ENCODE data around the gene SND1.

The SND1 gene

GRCh38 chr7:127911968-127912511 is 260.0 kb downstream of the SND1 start:
- no peak for DNase-seq

GRCh38 chr7:127912901-127913300 is 260.9 kb downstream of the SND1 start:
- no peak for DNase-seq

GRCh38 chr7:127913686-127914085 is 261.7 kb downstream of the SND1 start:
- DNase-seq, result no peak

GRCh38 chr7:127914693-127915092 is 262.7 kb downstream of the SND1 start:
- no peak for DNase-seq

GRCh38 chr7:127916735-127917134 is 264.7 kb downstream of the SND1 start:
- DNase-seq, result no peak

- DNase-seq, result no peak
Measured at GRCh38 chr7:127918130-127918529, 266.1 kb downstream of the SND1 start.

- no peak for DNase-seq
Measured at GRCh38 chr7:127920787-127921438, 268.9 kb downstream of the SND1 start.

- no peak for DNase-seq
Measured at GRCh38 chr7:127922656-127923055, 270.7 kb downstream of the SND1 start.

GRCh38 chr7:127924874-127925273 is 272.9 kb downstream of the SND1 start:
- no peak for DNase-seq

- no peak for DNase-seq
Measured at GRCh38 chr7:127927348-127927696, 275.3 kb downstream of the SND1 start.

GRCh38 chr7:127928222-127928621 is 276.2 kb downstream of the SND1 start:
- DNase-seq, result no peak

- DNase-seq, result no peak
Measured at GRCh38 chr7:127928852-127929251, 276.9 kb downstream of the SND1 start.

- DNase-seq, result no peak
Measured at GRCh38 chr7:127930341-127931328, 278.6 kb downstream of the SND1 start.

GRCh38 chr7:127932076-127932475 is 280.1 kb downstream of the SND1 start:
- no peak for DNase-seq

GRCh38 chr7:127932496-127932895 is 280.5 kb downstream of the SND1 start:
- no peak for DNase-seq

- no peak for DNase-seq
Measured at GRCh38 chr7:127933146-127933545, 281.2 kb downstream of the SND1 start.

GRCh38 chr7:127934711-127935110 is 282.7 kb downstream of the SND1 start:
- no peak for DNase-seq

GRCh38 chr7:127935847-127936376 is 283.9 kb downstream of the SND1 start:
- no peak for DNase-seq

- DNase-seq, result no peak
Measured at GRCh38 chr7:127937066-127937680, 285.2 kb downstream of the SND1 start.

- DNase-seq, result no peak
Measured at GRCh38 chr7:127938588-127938987, 286.6 kb downstream of the SND1 start.

- DNase-seq, result peak; percentile 81
Measured at GRCh38 chr7:127940381-127941160, 288.6 kb downstream of the SND1 start.

- no peak for DNase-seq
Measured at GRCh38 chr7:127941476-127942210, 289.6 kb downstream of the SND1 start.

Measured in NCI-H82 (cell line).